ENCODE data around the gene CTR9. TPM values are rescaled to one million over a fixed set of nuclear protein-coding genes. Genes with fewer than 3 reads are reported as not detected.

Gene CTR9
- total and polyA plus RNA-seq, 2 of the 13 experiments (the other 11 are each of a cell fraction or from before 2014, with no cell fraction given), result 6.6 to 22.1 TPM

- no peaks in the 10 kb centered on the region for H4K20me1 ChIP-seq (ENCODE audit: insufficient read depth, low read length)
- no peak overlapping the region for H2AFZ ChIP-seq (ENCODE audit: low read length)
- no peak overlapping the region for H3K27ac ChIP-seq (ENCODE audit: extremely low read length, insufficient read depth, low read length)
- H3K4me1 ChIP-seq (ENCODE audit: insufficient read depth, low read length), result peaks cover 6% of the 10 kb centered on the region; the same call in 1 of the 2 replicates
- no peaks in the 10 kb centered on the region for H3K79me2 ChIP-seq (ENCODE audit: insufficient read depth, low read length)
- BruUV-seq (replicated peaks), result no TSS peak
- no peak overlapping the region for H3K4me3 ChIP-seq (replicated peaks in 1 of 3; ENCODE audit: insufficient read depth in 1 of 3, low read depth in 2 of 3, low read length in 3 of 3)
- no peaks in the 10 kb centered on the region for H3K9me3 ChIP-seq (ENCODE audit: low read length)
- intact Hi-C loops (cut with micrococcal nuclease; ENCODE audit: unreplicated experiment) (no loop called here), in situ Hi-C loops (cut with HindIII; ENCODE audit: extremely low pct_ligation_motif_present, low pct_unique_long_range_greater_than_20kb) (no loop called here)
- DNase-seq (ENCODE audit: low spot score) (no peak), FAIRE-seq (no peak), ATAC-seq (no peak)
- CTCF ChIA-PET (ENCODE audit: low intra/inter-chr PET ratio, low total read pairs), result no interaction called here
- no peak overlapping the region for H3K4me2 ChIP-seq (ENCODE audit: low read depth, low read length)
- H3K27me3 ChIP-seq (ENCODE audit: control insufficient read depth in 1 of 2, insufficient read depth in 2 of 2, low read length in 2 of 2), result no peaks in the 10 kb centered on the region; a peak in 2 of 5 replicates
- H3K36me3 ChIP-seq (replicated peaks in 1 of 2; ENCODE audit: control insufficient read depth in 1 of 2, insufficient read depth in 2 of 2, low read length in 2 of 2), result no peaks in the 10 kb centered on the region
- TF ChIP-seq ZNF18 (CRISPR knock-in tag; IDR thresholded peaks at IDR 0.05; ENCODE audit: insufficient replicate concordance) (no peak), MEF2D (CRISPR knock-in tag; IDR thresholded peaks at IDR 0.05) (no peak), ZNF253 (CRISPR knock-in tag; IDR thresholded peaks at IDR 0.05; ENCODE audit: borderline replicate concordance) (no peak), HMGA1 (CRISPR knock-in tag; conservative IDR thresholded peaks at IDR 0.05) (no peak), ARHGAP35 (CRISPR knock-in tag; IDR thresholded peaks at IDR 0.05; ENCODE audit: borderline replicate concordance) (no peak), MYC (CRISPR knock-in tag; IDR thresholded peaks at IDR 0.05; ENCODE audit: borderline replicate concordance) (no peak), CBFB (CRISPR knock-in tag; IDR thresholded peaks at IDR 0.05) (no peak), AFF4 (CRISPR knock-in tag; IDR thresholded peaks at IDR 0.05) (no peak)
- no peak overlapping the region for H3K9ac ChIP-seq (ENCODE audit: insufficient read depth, low read depth, low read length)
- POLR2A ChIA-PET, result no interaction called here
Observed at GRCh38 chr11:10813945-10814344, 62.9 kb downstream of the CTR9 start.

Measured in HepG2 (cell line).